ENCODE measurements around the gene SS18L1. TPM values are rescaled to one million over a fixed set of nuclear protein-coding genes. Genes with fewer than 3 reads are reported as not detected.

Gene SS18L1
- total RNA-seq, 4 donors from 2014 or later = 12.4 to 23.1 (median 13.7) TPM

DNA sequence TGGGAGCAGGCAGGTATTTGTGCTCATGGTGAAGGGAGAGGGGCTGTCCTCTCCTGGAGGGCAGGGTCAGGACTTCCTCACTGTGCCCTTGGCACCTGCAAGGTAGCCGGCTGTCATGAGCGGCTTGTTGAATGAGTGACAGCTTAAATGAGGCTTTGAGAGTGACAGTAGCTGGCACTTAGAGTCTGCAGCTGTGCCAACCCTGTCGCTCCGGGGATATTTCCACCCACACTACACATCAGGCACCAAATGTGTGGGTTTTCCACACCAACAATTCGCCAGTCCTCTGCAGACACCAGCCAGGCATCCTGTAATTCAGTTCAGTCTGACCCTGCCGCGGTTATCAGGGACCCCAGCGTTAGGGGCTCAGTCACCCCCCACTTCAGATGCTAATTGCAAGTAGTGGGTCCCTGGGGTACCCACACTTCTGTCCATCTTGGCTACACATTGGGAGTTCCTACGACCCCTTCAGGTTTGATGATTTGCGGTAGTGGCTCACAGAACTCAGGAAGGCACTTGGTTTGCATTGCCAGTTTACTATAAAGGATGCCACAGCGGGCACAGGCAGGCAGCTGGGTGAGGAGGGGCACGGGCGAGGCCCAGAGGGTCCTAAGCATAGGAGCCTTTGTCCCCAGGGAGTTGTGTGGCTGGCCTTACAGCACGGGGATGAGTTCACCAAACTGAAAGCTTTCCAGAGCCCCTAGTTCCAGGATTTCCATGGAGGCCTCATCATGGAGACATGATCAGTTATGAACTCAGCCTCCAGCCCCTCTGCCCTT is 48.4 kb downstream of the SS18L1 start:
- WGBS, 2 donors = 71 to 82% methylated on average over 13 to 14 of the region's 14 CpGs

DNA sequence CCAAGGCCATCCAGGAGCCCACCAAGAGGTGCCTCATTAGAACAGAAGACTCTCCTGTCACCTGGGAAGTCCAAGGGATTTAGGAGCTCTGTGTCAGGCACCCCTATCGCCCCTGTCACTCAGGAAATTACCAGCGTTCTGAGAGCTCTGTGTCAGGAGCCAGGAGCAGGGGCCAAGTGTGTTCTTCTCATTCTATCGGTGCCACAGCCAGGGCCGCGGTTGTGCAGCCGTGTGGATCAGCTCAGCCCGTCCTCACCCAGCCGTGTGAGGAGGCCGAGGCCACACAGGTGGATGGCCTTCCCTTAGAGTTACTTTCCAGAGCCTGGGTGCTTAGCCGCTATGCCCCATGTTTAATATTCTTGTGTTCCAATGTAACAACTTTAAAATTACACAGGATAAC is 49.1 kb downstream of the SS18L1 start:
- Histone ChIP-seq H3K27me3 (no peaks in the 10 kb centered on the region), H3K4me1 (peaks cover 0 to 11% (median 0%) of the 10 kb centered on the region in 4 donors), H3K36me3 (peaks cover 0 to 80% (median 13%) of the 10 kb centered on the region in 3 donors), H3K9me3 (no peaks in the 10 kb centered on the region), H3K27ac (no peak overlapping the region), H3K4me3 (no peak overlapping the region)
- WGBS, 2 donors = 85 to 86% methylated on average over 10 of the region's 10 CpGs
- TF ChIP-seq, protein P1, sequence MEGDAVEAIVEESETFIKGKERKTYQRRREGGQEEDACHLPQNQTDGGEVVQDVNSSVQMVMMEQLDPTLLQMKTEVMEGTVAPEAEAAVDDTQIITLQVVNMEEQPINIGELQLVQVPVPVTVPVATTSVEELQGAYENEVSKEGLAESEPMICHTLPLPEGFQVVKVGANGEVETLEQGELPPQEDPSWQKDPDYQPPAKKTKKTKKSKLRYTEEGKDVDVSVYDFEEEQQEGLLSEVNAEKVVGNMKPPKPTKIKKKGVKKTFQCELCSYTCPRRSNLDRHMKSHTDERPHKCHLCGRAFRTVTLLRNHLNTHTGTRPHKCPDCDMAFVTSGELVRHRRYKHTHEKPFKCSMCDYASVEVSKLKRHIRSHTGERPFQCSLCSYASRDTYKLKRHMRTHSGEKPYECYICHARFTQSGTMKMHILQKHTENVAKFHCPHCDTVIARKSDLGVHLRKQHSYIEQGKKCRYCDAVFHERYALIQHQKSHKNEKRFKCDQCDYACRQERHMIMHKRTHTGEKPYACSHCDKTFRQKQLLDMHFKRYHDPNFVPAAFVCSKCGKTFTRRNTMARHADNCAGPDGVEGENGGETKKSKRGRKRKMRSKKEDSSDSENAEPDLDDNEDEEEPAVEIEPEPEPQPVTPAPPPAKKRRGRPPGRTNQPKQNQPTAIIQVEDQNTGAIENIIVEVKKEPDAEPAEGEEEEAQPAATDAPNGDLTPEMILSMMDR (IDR thresholded peaks at IDR 0.05) = no peak
- TF ChIP-seq EP300 (IDR thresholded peaks at IDR 0.05) (no peak), POLR2A (IDR thresholded peaks at IDR 0.05) (no peak)
- no peak for DNase-seq (ENCODE audit: low spot score in 2 of 2)

More for the DNA sequence above, 48.4 kb downstream of the SS18L1 start:
- no peak for TF ChIP-seq EP300 (IDR thresholded peaks at IDR 0.05)
- TF ChIP-seq, protein P1 (IDR thresholded peaks at IDR 0.05) = no peak
- TF ChIP-seq POLR2A (IDR thresholded peaks at IDR 0.05) = no peak
- no peaks in the 10 kb centered on the region for H3K27me3 ChIP-seq
- H3K27ac ChIP-seq = no peak overlapping the region
- no peak overlapping the region for H3K4me3 ChIP-seq
- peaks cover 0 to 73% (median 13%) of the 10 kb centered on the region in 3 donors for H3K36me3 ChIP-seq
- no peaks in the 10 kb centered on the region for H3K9me3 ChIP-seq
- DNase-seq (ENCODE audit: low spot score in 2 of 2) = no peak
- peaks cover 0 to 17% (median under 1%) of the 10 kb centered on the region in 4 donors for H3K4me1 ChIP-seq

DNA sequence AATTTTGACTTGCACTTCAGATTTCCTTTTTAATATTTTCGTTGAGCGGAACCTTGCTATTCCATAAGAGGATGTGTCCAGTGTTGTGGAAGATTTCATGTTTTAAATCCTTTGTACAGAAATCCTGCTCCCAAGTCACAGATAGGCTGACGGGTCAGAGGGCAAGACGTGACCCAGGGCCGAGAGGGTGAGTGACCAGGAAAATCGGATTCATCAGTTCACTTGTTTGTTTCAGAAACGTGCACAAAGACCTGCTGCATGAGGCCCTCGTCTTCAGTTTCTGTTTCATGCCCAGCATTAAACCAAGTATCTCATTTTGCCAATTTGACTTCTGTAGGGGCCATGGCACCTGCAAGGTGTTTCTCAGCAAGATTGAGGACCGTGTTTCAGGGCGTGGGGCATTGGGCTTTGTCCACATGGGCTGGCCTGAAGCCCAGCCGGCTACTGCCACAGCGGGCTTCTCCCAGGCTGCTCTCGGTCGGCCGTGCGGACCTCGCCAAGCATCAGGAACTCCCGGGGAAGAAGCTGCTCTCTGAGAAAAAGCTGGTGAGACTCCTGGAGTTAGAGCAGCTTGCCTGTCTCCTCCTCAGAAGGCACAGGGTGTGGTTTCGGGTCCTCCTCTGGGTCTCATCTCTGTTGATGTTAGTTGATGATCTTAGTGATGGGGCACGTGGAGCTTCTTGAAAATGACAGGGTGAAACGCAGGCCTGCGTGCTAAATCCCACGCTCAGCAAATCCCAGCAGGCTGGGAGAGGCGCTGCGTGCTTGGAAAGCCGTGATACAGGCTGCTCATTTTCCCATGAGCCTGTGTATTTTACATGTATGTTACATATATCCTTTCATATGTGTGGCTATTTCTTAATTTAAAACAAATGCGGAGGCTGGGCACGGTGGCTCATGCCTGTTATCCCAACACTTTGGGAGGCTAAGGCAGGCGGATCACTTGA is 49.8 kb downstream of the SS18L1 start:
- no peaks in the 10 kb centered on the region for H3K27me3 ChIP-seq
- WGBS, 2 donors = 87 to 89% methylated on average over 28 to 29 of the region's 29 CpGs
- H3K9me3 ChIP-seq = no peaks in the 10 kb centered on the region
- DNase-seq (ENCODE audit: low spot score in 2 of 2) = no peak
- peaks cover 0 to 6% (median 0%) of the 10 kb centered on the region in 4 donors for H3K4me1 ChIP-seq
- TF ChIP-seq, protein P1 (IDR thresholded peaks at IDR 0.05) = no peak
- TF ChIP-seq POLR2A (IDR thresholded peaks at IDR 0.05) = no peak
- H3K4me3 ChIP-seq = no peak overlapping the region
- H3K27ac ChIP-seq = no peak overlapping the region
- peaks cover 0 to 87% (median 13%) of the 10 kb centered on the region in 3 donors for H3K36me3 ChIP-seq

DNA sequence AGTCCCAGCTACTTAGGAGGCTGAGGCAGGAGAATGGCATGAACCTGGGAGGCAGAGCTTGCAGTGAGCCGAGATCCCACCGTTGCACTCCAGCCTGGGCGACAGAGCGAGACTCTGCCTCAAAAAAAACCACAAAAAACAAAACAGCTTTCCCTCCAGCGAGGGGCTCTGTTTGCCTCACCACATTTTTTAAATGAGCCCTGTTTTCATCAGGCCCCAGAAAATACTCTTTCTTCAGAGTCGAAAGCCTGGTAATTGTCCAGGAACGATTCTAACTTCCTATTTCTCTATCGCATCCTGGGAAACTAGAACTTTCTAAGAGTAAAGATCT is 51.5 kb downstream of the SS18L1 start:
- DNase-seq (ENCODE audit: low spot score in 2 of 2) = no peak
- Histone ChIP-seq H3K27me3 (no peaks in the 10 kb centered on the region), H3K36me3 (peaks cover 0 to 92% (median 12%) of the 10 kb centered on the region in 3 donors), H3K4me3 (no peak overlapping the region), H3K9me3 (no peaks in the 10 kb centered on the region), H3K4me1 (no peaks in the 10 kb centered on the region), H3K27ac (no peak overlapping the region)
- TF ChIP-seq, protein P1 (IDR thresholded peaks at IDR 0.05) = no peak
- WGBS, 2 donors = 74 to 75% methylated on average over 8 of the region's 8 CpGs

DNA sequence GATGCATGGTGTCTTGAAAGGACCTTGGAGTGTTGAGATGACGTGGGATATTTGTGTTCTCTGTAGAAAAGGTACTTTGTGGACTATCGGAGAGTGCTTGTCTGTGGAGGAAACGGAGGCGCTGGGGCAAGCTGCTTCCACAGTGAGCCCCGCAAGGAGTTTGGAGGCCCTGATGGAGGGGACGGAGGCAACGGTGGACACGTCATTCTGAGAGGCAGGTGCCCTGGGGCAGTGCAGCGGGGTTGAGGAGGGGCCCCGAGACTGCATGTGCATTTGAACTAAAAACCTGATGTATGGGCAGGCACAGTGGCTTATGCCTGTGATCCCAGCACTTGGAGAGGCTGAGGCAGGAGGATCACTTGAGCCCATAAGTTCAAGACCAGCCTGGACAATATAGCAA is 52.2 kb downstream of the SS18L1 start:
- H3K27me3 ChIP-seq = no peaks in the 10 kb centered on the region
- DNase-seq (ENCODE audit: low spot score in 2 of 2) = no peak
- peaks cover 0 to 92% (median 9%) of the 10 kb centered on the region in 3 donors for H3K36me3 ChIP-seq
- no peaks in the 10 kb centered on the region for H3K9me3 ChIP-seq
- WGBS, 2 donors = 88 to 93% methylated on average over 10 of the region's 10 CpGs
- no peak overlapping the region for H3K27ac ChIP-seq
- H3K4me3 ChIP-seq = no peak overlapping the region
- TF ChIP-seq, protein P1 (IDR thresholded peaks at IDR 0.05) = no peak
- no peak for TF ChIP-seq EP300 (IDR thresholded peaks at IDR 0.05)
- TF ChIP-seq POLR2A (IDR thresholded peaks at IDR 0.05) = no peak
- H3K4me1 ChIP-seq = no peaks in the 10 kb centered on the region
